Neutrophil (primary cell): ENCODE measurements around the gene TUBB8B.
"Not testable (repeated sequence)": the region's sequence is repeated elsewhere in the genome, so short reads cannot be mapped to it uniquely, and the experiment has no call there.

Experiments used
- H3K27ac ChIP-seq: fragments of 200-600 bp; sonication (generic); 2 replicates; pipeline ENCODE4 v1.5.1; 2016; ENCODE audit warnings: mild to moderate bottlenecking, moderate library complexity
- H3K27me3 ChIP-seq: fragments of 200-600 bp; sonication (generic); 2 replicates; pipeline ENCODE4 v1.6.0; 2016; ENCODE audit warnings: mild to moderate bottlenecking
- H3K36me3 ChIP-seq: fragments of 200-600 bp; sonication (generic); 2 replicates; pipeline ENCODE4 v1.5.1; 2017
- H3K4me1 ChIP-seq, 2 experiments: fragments of 200-600 bp in 1 of 2; sonication (generic) in 1 of 2; 1 replicate in 1 of 2; 2 replicates in 1 of 2; pipeline versions ENCODE4 v1.5.1 to v1.6.1; 2013 to 2016; ENCODE audit warnings: low read depth in 1 of 2, low read length in 1 of 2, mild to moderate bottlenecking in 1 of 2, moderate library complexity in 1 of 2; ENCODE audit not compliant: control insufficient read depth in 1 of 2, insufficient read depth in 1 of 2
- H3K4me3 ChIP-seq, 2 experiments: fragments of 200-600 bp in 1 of 2; sonication (generic) in 1 of 2; 1 replicate in 1 of 2; 2 replicates in 1 of 2; pipeline ENCODE4 v1.5.1; 2013 to 2016; ENCODE audit warnings: low read depth in 1 of 2, low read length in 1 of 2, mild to moderate bottlenecking in 1 of 2, moderate library complexity in 1 of 2
- H3K9me3 ChIP-seq: fragments of 200-600 bp; sonication (generic); 2 replicates; pipeline ENCODE4 v1.5.1; 2016

The TUBB8B gene

DNA sequence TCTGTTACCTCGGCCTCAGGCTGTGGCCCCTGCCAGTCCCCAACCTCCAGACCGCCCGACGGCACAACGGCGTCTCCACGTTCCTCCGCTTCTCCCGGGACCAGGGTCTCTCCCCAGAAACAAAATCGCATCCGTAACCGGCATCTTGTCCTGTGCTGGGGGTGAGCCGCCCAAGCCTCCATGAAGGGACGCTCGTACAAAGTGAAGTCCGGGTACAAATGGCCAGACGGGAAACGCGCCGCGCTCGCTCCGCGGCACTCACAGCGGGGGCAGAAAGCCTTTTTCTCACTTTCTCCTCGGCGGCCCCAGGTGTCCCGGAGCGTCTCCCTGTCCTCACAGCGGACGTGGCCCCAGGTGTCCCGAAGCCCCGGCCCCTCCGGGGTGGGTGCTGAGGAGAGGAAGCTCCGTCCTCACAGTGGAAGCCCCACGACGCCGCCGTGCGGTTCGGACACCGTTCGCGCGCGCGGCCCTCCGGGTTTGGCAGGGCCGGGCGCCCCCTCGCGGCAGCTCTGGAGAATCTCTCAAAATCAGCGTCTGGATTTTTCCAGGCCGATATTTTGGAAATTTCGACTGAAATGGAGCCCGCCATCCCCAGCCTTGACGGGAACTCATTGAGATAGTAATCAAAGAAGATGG lies 26.2 kb upstream of the TUBB8B start:
- not testable (repeated sequence) for H3K27ac ChIP-seq, H3K9me3 ChIP-seq, H3K4me1 ChIP-seq, H3K27me3 ChIP-seq, H3K4me3 ChIP-seq, H3K36me3 ChIP-seq

DNA sequence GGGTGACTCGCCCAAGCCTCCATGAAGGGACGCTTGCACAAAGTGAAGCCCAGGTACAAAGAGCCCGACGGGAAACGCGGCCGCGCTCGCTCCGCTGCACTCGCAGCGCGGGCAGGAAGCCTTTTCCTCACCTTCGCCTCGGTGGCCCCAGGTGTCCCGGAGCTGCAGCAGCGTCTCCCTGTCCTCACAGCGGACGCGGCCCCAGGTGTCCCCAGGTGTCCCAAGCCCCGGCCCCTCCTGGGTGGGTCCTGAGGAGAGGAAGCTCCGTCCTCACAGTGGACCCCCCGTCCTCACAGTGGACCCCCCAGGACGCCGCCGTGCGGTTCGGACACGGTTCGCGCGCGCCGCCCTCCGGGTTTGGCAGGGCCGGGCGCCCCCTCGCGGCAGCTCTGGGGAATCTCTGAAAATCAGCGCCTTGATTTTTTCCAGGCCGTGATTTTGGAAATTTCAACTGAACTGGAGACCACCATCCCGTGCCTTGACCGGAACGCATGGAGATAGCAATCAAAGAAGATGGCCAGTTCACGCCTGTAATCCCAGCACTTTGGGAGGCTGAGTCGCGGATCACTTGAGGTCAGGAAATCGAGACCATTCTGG lies 23.9 kb upstream of the TUBB8B start:
- H3K4me3 ChIP-seq, H3K4me1 ChIP-seq, H3K27ac ChIP-seq, H3K9me3 ChIP-seq, H3K36me3 ChIP-seq, H3K27me3 ChIP-seq: not testable (repeated sequence)

DNA sequence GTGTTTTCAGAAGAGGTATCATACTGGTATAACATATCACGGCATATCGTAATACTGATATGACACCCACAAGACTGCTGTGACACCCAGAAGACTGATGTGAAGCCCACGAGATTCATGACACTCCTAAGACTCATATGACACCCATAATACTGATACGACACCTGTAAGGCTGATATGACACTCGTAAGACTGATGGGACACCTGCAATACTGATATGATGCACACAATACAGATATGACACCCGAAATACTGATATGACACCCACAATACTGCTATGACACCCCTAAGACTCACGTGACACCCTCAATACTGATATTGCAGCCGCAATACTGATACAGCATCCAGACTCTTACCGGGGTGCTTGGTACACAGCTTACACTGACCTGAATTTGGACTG lies 18.3 kb upstream of the TUBB8B start:
- not testable (repeated sequence) for H3K36me3 ChIP-seq, H3K27me3 ChIP-seq, H3K4me3 ChIP-seq, H3K27ac ChIP-seq, H3K4me1 ChIP-seq, H3K9me3 ChIP-seq

DNA sequence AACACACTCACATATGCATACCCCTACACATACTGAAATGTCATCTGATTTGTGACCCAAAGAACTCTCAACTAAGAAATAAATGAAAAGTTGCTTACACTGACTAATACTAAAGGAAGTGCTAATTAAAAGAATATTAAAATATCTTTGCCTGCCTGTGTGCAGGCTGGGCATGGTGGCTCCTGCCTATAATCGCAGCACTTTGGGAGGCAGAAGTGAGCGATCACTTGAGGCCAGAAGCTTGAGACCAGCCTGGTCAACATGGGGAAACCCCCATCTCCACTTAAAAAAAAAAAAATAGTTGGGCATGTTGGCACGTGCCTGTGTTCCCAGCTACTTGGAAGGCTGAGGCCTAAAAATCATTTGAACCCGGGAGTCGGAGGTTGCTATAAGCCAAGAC lies 14.9 kb upstream of the TUBB8B start:
- not testable (repeated sequence) for H3K27ac ChIP-seq, H3K9me3 ChIP-seq, H3K27me3 ChIP-seq, H3K36me3 ChIP-seq, H3K4me1 ChIP-seq, H3K4me3 ChIP-seq

DNA sequence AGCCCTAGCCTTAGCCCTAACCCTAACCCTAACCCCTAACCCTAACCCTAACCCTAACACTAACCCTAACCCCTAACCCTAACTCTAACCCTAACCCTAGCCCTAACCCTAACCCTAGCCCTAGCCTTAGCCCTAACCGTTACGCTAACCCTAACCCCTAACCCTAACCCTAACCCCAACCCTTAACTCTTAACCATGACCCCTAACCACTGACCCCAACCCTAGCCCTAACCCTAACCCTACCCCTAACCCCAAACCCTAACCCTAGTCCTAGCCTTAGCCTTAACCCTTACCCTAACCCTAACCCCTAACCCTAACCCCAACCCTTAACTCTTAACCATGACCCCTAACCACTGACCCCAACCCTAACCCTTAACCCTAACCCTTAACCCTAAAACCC lies 14.2 kb upstream of the TUBB8B start:
- H3K27ac ChIP-seq, H3K36me3 ChIP-seq, H3K4me1 ChIP-seq: not testable (repeated sequence)

DNA sequence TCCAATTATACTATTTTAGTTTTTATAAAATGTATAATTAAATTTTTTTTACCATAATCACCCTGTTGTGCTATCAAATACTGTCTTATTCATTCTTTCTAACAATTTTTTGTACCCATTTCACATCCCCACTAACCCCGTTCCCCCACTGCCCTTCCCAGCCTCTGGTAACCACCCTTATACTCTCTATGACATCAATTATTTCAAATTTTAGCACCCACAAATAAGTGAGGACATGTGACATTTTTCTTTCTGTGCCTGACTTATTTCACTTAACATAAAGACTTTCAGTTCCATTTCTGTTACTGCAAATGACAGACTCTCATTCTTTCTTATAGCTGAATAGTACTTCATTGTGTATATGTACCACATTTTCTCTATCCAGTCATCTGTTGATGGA lies 5.0 kb upstream of the TUBB8B start:
- not testable (repeated sequence) for H3K27ac ChIP-seq, H3K4me1 ChIP-seq, H3K9me3 ChIP-seq, H3K36me3 ChIP-seq, H3K4me3 ChIP-seq, H3K27me3 ChIP-seq

More for the DNA sequence above, 14.2 kb upstream of the TUBB8B start:
- H3K9me3 ChIP-seq, H3K27me3 ChIP-seq, H3K4me3 ChIP-seq: not testable (repeated sequence)

DNA sequence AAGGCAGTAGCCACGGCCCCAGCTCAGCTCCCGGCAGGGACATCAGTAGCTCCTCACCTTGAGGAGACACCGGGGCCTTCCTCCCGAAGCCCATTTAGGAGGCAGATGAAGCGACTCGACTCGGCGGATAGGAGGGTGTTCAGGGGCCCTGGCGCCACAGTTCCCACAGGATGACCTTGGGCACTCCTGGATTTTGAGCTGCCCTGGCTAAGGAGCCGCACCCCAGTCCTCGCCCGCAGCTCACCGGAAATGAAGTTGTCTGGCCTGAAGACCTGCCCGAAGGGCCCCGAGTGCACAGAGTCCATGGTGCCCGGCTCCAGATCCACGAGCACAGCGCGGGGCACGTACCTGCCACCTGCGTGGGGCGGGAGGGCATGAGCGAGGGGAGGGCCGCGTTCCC lies 719 bp downstream of the TUBB8B start:
- H3K36me3 ChIP-seq, H3K9me3 ChIP-seq, H3K4me1 ChIP-seq, H3K27me3 ChIP-seq, H3K27ac ChIP-seq, H3K4me3 ChIP-seq: not testable (repeated sequence)

DNA sequence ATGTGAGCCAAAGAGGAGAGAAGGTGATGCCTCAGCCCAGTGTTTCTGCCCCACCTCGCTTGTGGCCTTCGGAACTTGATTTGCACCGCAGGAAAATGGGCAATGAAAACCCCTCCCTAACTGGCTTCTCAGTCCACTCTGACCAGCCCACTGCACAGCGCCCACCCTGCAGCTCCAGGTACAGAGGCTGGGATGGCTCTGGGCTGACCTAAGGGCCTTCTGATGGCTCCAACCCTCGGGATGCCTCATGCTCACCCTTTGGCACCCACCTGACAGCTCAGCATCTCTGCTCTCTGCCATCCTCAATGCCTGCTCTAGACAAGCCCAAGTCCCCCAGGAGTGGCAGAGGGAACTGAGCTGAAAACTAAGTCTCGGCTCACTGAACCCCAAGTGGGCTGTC lies 36.2 kb downstream of the TUBB8B start:
- not testable (repeated sequence) for H3K27ac ChIP-seq, H3K4me1 ChIP-seq, H3K36me3 ChIP-seq, H3K9me3 ChIP-seq, H3K4me3 ChIP-seq, H3K27me3 ChIP-seq

DNA sequence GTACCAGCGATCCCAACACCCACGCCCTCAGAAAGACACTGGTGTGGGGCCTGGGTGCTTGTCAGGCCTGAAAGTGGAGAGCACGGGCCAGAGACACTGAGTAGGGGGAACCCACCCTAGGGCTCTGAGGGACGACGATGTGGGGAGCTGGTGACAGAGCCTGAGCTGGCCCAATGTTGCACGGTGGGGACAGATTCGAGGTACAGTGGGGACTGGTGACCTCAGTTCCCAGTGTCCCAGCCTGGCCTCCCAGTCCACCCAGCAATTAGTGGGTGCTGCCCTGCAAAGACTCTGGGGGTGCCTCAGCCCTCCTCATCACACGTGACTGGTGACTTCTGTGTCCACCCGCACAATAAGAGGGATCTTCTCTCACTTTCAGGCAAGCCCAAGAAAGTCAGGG lies 36.6 kb downstream of the TUBB8B start:
- H3K4me1 ChIP-seq, H3K36me3 ChIP-seq, H3K4me3 ChIP-seq, H3K27me3 ChIP-seq, H3K27ac ChIP-seq, H3K9me3 ChIP-seq: not testable (repeated sequence)

DNA sequence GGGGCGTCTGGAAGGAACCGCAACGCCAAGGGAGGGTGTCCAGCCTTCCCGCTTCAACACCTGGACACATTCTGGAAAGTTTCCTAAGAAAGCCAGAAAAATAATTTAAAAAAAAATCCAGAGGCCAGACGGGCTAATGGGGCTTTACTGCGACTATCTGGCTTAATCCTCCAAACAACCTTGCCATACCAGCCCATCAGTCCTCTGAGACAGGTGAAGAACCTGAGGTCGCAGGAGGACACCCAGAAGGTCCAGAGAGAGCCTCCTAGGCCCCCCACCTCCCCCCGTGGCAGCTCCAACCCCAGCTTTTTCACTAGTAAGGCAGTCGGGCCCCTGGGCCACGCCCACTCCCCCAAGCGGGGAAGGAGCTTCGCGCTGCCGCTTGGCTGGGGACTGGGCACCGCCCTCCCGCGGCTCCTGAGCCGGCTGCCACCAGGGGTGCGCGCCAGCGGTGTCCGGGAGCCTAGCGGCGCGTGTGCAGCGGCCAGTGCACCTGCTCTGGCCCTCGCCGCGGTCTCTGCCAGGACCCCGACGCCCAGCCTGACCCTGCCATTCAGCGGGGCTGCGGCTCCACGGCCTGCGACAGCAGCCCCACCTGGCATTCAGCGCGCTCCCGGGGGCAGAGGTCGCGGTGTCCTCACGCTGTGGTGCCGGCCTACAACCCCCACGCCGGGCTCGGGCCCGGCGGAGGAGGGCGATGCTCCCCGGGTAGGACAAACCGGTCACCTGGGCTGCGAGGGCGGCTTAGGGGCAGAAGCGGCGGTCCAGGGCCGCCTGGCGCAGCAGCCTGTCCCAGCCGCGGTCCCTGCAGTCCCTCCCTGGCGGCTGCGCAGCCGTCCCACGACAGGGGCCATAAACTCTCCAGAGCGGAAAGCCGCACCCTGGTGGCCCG lies 37.8 kb downstream of the TUBB8B start:
- not testable (repeated sequence) for H3K27me3 ChIP-seq, H3K27ac ChIP-seq, H3K4me3 ChIP-seq, H3K4me1 ChIP-seq, H3K36me3 ChIP-seq, H3K9me3 ChIP-seq

DNA sequence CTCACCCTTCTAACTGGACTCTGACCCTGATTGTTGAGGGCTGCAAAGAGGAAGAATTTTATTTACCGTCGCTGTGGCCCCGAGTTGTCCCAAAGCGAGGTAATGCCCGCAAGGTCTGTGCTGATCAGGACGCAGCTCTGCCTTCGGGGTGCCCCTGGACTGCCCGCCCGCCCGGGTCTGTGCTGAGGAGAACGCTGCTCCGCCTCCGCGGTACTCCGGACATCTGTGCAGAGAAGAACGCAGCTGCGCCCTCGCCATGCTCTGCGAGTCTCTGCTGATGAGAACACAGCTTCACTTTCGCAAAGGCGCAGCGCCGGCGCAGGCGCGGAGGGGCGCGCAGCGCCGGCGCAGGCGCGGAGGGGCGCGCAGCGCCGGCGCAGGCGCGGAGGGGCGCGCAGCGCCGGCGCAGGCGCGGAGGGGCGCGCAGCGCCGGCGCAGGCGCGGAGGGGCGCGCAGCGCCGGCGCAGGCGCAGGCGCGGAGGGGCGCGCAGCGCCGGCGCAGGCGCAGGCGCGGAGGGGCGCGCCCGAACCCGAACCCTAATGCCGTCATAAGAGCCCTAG lies 38.7 kb downstream of the TUBB8B start:
- H3K36me3 ChIP-seq, H3K4me3 ChIP-seq, H3K9me3 ChIP-seq, H3K27me3 ChIP-seq, H3K27ac ChIP-seq, H3K4me1 ChIP-seq: not testable (repeated sequence)

DNA sequence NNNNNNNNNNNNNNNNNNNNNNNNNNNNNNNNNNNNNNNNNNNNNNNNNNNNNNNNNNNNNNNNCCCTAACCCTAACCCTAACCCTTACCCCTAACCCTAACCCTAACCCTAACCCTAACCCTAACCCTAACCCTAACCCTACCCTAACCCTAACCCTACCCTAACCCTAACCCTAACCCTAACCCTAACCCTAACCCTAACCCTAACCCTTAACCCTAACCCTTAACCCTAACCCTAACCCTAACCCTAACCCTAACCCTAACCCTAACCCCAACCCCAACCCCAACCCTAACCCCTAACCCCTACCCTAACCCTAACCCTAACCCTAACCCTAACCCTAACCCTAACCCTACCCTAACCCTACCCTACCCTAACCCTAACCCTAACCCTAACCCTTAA lies 39.5 kb downstream of the TUBB8B start:
- not testable (repeated sequence) for H3K9me3 ChIP-seq, H3K27ac ChIP-seq, H3K4me1 ChIP-seq, H3K4me3 ChIP-seq, H3K36me3 ChIP-seq, H3K27me3 ChIP-seq
